KMS-11 (cell line): ENCODE data around the gene MICAL3.

Experiments
- H2AFZ ChIP-seq: fragments of 200-600 bp; sonication (generic); 2 replicates; pipeline ENCODE4 v1.6.1; 2016; ENCODE audit warnings: antibody characterized with exemption, mixed run types, low read depth
- H3K27ac ChIP-seq: fragments of 200-600 bp; sonication (generic); 2 replicates; pipeline ENCODE4 v1.6.1; 2016; ENCODE audit warnings: mild to moderate bottlenecking, mixed run types
- H3K27me3 ChIP-seq: fragments of 200-600 bp; sonication (generic); 2 replicates; pipeline ENCODE4 v1.6.1; 2017; ENCODE audit warnings: mild to moderate bottlenecking, low read depth, mixed run types, moderate library complexity; ENCODE audit not compliant: insufficient read depth
- H3K36me3 ChIP-seq: fragments of 200-600 bp; sonication (generic); 2 replicates; pipeline ENCODE4 v1.6.1; 2017; ENCODE audit warnings: mild to moderate bottlenecking, mixed run types; ENCODE audit not compliant: insufficient read depth
- H3K4me1 ChIP-seq: fragments of 200-600 bp; sonication (generic); 2 replicates; pipeline ENCODE4 v1.6.1; 2016; ENCODE audit warnings: mild to moderate bottlenecking, low read depth, mixed run types; ENCODE audit not compliant: poor library complexity, severe bottlenecking
- H3K4me2 ChIP-seq: fragments of 200-600 bp; sonication (generic); 2 replicates; pipeline ENCODE4 v1.7.0; 2016; ENCODE audit warnings: mild to moderate bottlenecking, mixed run types
- H3K4me3 ChIP-seq: fragments of 200-600 bp; sonication (generic); IDR thresholded peaks from 2 replicates; pipeline ENCODE4 v1.6.1; 2017; ENCODE audit warnings: low read depth, low read length, mixed read lengths; ENCODE audit not compliant: insufficient read depth
- H3K79me2 ChIP-seq: fragments of 200-600 bp; sonication (generic); 2 replicates; pipeline ENCODE4 v1.6.1; 2016; ENCODE audit warnings: low read depth, mixed run types; ENCODE audit not compliant: insufficient read depth
- H3K9ac ChIP-seq: fragments of 200-600 bp; sonication (generic); 2 replicates; pipeline ENCODE4 v1.6.1; 2016; ENCODE audit warnings: mild to moderate bottlenecking, mixed run types
- H4K20me1 ChIP-seq: fragments of 200-600 bp; sonication (generic); 2 replicates; pipeline ENCODE4 v1.6.1; 2016; ENCODE audit warnings: mild to moderate bottlenecking, mixed run types; ENCODE audit not compliant: insufficient read depth
- TF ChIP-seq, protein P1 (sequence below): fragments of 200-600 bp; sonication (generic); conservative IDR thresholded peaks from 2 replicates; pipeline ENCODE4 v1.6.1; 2017; ENCODE audit warnings: low read depth, mild to moderate bottlenecking, antibody characterized with exemption, low read length, moderate library complexity, mixed read lengths

MICAL3 gene

DNA sequence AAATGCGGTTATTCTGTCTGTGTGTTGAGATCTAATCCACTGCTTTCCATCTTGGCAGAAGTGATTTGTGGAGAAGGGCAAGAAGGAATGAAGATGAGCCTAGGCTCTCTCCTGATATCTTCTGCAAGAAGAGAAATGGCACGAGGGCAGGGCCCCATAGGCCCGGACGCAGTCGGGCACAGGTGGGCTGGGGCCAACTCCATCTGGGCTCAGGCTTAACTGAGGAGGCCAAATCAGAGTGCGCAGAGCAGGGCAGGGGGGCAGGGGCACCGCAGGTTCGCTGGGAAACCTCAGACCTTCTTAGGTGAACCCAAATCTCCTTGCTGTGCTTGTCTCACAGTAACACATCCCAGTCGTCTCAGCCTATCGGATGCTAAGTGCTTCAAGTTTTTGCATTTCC is 217.3 kb downstream of the MICAL3 start:
- H3K9ac ChIP-seq: no peak overlapping the region

DNA sequence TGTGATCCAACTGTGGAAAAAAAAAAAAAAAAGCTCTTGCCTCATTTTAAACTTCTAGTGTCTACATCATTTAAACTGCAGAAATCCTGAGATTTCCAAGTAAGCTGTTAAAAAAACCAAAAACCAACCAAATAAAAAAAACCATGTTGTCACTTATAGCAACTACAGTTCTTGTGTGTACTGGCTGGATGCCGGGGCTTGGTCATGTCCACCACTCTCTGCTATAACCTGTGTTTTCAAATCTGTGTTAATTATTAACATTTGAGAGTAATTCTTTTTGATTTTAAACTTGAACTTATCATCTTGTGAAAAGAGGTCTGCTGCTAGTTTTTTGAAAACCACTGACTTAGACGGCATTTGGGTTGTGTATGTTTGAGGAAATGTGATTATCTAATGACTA is 217.9 kb downstream of the MICAL3 start:
- no peaks in the 10 kb centered on the region for H4K20me1 ChIP-seq
- H3K27ac ChIP-seq: no peak overlapping the region
- peaks cover 6% of the 10 kb centered on the region for H3K4me1 ChIP-seq
- no peak overlapping the region for H3K4me3 ChIP-seq
- no peaks in the 10 kb centered on the region for H3K79me2 ChIP-seq
- peaks cover 4% of the 10 kb centered on the region; the same call in 1 of the 2 replicates for H3K36me3 ChIP-seq
- no peak overlapping the region for H2AFZ ChIP-seq
- H3K9ac ChIP-seq: no peak overlapping the region
- TF ChIP-seq, protein P1, sequence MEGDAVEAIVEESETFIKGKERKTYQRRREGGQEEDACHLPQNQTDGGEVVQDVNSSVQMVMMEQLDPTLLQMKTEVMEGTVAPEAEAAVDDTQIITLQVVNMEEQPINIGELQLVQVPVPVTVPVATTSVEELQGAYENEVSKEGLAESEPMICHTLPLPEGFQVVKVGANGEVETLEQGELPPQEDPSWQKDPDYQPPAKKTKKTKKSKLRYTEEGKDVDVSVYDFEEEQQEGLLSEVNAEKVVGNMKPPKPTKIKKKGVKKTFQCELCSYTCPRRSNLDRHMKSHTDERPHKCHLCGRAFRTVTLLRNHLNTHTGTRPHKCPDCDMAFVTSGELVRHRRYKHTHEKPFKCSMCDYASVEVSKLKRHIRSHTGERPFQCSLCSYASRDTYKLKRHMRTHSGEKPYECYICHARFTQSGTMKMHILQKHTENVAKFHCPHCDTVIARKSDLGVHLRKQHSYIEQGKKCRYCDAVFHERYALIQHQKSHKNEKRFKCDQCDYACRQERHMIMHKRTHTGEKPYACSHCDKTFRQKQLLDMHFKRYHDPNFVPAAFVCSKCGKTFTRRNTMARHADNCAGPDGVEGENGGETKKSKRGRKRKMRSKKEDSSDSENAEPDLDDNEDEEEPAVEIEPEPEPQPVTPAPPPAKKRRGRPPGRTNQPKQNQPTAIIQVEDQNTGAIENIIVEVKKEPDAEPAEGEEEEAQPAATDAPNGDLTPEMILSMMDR: no peak
- H3K27me3 ChIP-seq: no peaks in the 10 kb centered on the region
- H3K4me2 ChIP-seq: no peak overlapping the region

More for the DNA sequence above, 217.3 kb downstream of the MICAL3 start:
- TF ChIP-seq, protein P1: no peak
- H3K79me2 ChIP-seq: no peaks in the 10 kb centered on the region
- peaks cover 6% of the 10 kb centered on the region for H3K4me1 ChIP-seq
- no peaks in the 10 kb centered on the region for H4K20me1 ChIP-seq
- no peak overlapping the region for H3K27ac ChIP-seq
- H3K27me3 ChIP-seq: no peaks in the 10 kb centered on the region
- H3K4me2 ChIP-seq: no peak overlapping the region
- peaks cover 4% of the 10 kb centered on the region; the same call in 1 of the 2 replicates for H3K36me3 ChIP-seq
- H2AFZ ChIP-seq: no peak overlapping the region
- H3K4me3 ChIP-seq: no peak overlapping the region

GRCh38 chr22:17804331-17805080 is 219.9 kb downstream of the MICAL3 start:
- Histone ChIP-seq H3K27ac (no peak overlapping the region), H2AFZ (no peak overlapping the region), H3K4me1 (peaks cover 6% of the 10 kb centered on the region), H3K4me2 (no peak overlapping the region), H3K9ac (no peak overlapping the region), H3K27me3 (no peaks in the 10 kb centered on the region), H4K20me1 (no peaks in the 10 kb centered on the region), H3K4me3 (no peak overlapping the region), H3K36me3 (peaks cover 4% of the 10 kb centered on the region; the same call in 1 of the 2 replicates), H3K79me2 (no peaks in the 10 kb centered on the region)
- TF ChIP-seq, protein P1: no peak

GRCh38 chr22:17803609-17804270 is 220.6 kb downstream of the MICAL3 start:
- TF ChIP-seq, protein P1: no peak
- H3K79me2 ChIP-seq: no peaks in the 10 kb centered on the region
- no peak overlapping the region for H3K9ac ChIP-seq
- no peak overlapping the region for H3K4me2 ChIP-seq
- no peaks in the 10 kb centered on the region for H4K20me1 ChIP-seq
- H3K27ac ChIP-seq: no peak overlapping the region
- no peak overlapping the region for H3K4me3 ChIP-seq
- no peaks in the 10 kb centered on the region for H3K27me3 ChIP-seq
- H2AFZ ChIP-seq: no peak overlapping the region
- peaks cover 6% of the 10 kb centered on the region for H3K4me1 ChIP-seq
- peaks cover 4% of the 10 kb centered on the region; the same call in 1 of the 2 replicates for H3K36me3 ChIP-seq
